Kidney epithelial cell (primary cell): ENCODE data around the gene WRAP53. TPM values are rescaled to one million over a fixed set of nuclear protein-coding genes. Genes with fewer than 3 reads are reported as not detected.

Source experiments
- DNase-seq: peaks from one replicate; pipeline ENCODE4 v3.0.0-alpha.2; 2010; ENCODE audit warnings: low read depth
- H3K27me3 ChIP-seq: 2 replicates; pipeline ENCODE4 v1.6.0; 2011; ENCODE audit warnings: low read length; ENCODE audit not compliant: control insufficient read depth, insufficient read depth
- H3K36me3 ChIP-seq: 2 replicates; pipeline ENCODE4 v1.5.1; 2011; ENCODE audit warnings: low read length; ENCODE audit not compliant: control insufficient read depth, insufficient read depth
- H3K4me3 ChIP-seq: 2 replicates; pipeline ENCODE4 v1.5.1; 2011; ENCODE audit warnings: low read depth, mild to moderate bottlenecking, control low read depth, low read length
- CTCF ChIP-seq: IDR thresholded peaks from 2 replicates; pipeline ENCODE4 v1.5.1; 2011; ENCODE audit warnings: mild to moderate bottlenecking, moderate library complexity, low read length, control low read depth, inconsistent platforms; ENCODE audit not compliant: insufficient read depth, poor library complexity, severe bottlenecking
- total RNA-seq: library from RNA; depleted of rRNA; stranded (reverse); fragments of >200 nt; gene quantifications from 2 replicates; pipeline ENCODE4 v1.2.3, GENCODE V29; 2015

WRAP53 gene
- total RNA-seq, 1 donor from 2014 or later: 13.3 TPM

GRCh38 chr17:7711051-7711755 lies 22.9 kb downstream of the WRAP53 start:
- TF ChIP-seq CTCF: peak; percentile 4
- Histone ChIP-seq H3K36me3 (no peaks in the 10 kb centered on the region), H3K4me3 (no peak overlapping the region), H3K27me3 (peaks cover 31% of the 10 kb centered on the region)
- no peak for DNase-seq

- no peak for DNase-seq
- no peak for TF ChIP-seq CTCF
- Histone ChIP-seq H3K4me3 (no peak overlapping the region), H3K36me3 (no peaks in the 10 kb centered on the region), H3K27me3 (peaks cover 25% of the 10 kb centered on the region)
Observed at GRCh38 chr17:7712111-7712771, 24.0 kb downstream of the WRAP53 start.

GRCh38 chr17:7713782-7714181 lies 25.5 kb downstream of the WRAP53 start:
- Histone ChIP-seq H3K4me3 (no peak overlapping the region), H3K36me3 (no peaks in the 10 kb centered on the region), H3K27me3 (peaks cover 26% of the 10 kb centered on the region)
- no peak for DNase-seq
- no peak for TF ChIP-seq CTCF

- DNase-seq: no peak
- H3K27me3 ChIP-seq: peaks cover 33% of the 10 kb centered on the region
- no peak overlapping the region for H3K4me3 ChIP-seq
- no peaks in the 10 kb centered on the region for H3K36me3 ChIP-seq
- TF ChIP-seq CTCF: no peak
Observed at GRCh38 chr17:7714721-7715594, 26.7 kb downstream of the WRAP53 start.

- no peak for DNase-seq
- Histone ChIP-seq H3K4me3 (peak overlapping the region; percentile 54), H3K27me3 (peaks cover 38% of the 10 kb centered on the region), H3K36me3 (no peaks in the 10 kb centered on the region)
- no peak for TF ChIP-seq CTCF
Observed at GRCh38 chr17:7715936-7716886, 27.9 kb downstream of the WRAP53 start.
